Measurements from ENCODE around the gene TARM1.

DNA sequence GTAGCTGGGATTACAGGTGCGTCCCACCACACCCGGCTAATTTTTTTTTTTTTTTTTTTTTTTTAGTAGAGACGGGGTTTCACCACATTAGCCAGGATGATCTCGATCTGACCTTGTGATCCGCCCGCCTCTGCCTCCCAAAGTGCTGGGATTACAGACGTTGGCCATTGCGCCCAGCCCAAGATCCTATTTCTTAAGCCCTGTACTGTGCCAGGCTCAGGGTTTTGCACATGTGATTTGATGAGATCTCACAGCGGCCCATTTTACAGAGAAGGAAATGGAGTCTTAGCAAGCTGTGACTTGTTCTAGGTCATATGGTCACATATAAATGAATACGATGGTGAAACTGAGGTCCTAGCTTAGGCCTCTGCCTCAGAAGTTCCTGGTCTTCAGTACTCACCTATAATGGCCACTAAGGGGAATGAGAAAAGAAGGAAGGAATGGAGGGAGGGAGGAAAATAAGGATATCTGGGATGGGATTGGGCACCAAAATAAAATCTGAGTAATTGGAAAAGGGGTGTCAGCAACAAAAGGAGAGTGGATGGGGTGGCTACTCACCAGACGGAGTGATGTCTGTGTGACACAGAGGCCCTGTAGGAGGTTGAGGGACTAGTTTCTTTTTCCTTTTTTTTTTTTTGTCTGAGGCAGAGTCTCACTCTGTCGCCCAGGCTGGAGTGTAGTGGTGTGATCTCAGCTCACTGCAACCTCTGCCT lies 18.2 kb upstream of the TARM1 start:
- TF ChIP-seq POLR2AphosphoS5 (IDR thresholded peaks at IDR 0.05; ENCODE audit: low read depth), result no peak
- TF ChIP-seq, protein P1, sequence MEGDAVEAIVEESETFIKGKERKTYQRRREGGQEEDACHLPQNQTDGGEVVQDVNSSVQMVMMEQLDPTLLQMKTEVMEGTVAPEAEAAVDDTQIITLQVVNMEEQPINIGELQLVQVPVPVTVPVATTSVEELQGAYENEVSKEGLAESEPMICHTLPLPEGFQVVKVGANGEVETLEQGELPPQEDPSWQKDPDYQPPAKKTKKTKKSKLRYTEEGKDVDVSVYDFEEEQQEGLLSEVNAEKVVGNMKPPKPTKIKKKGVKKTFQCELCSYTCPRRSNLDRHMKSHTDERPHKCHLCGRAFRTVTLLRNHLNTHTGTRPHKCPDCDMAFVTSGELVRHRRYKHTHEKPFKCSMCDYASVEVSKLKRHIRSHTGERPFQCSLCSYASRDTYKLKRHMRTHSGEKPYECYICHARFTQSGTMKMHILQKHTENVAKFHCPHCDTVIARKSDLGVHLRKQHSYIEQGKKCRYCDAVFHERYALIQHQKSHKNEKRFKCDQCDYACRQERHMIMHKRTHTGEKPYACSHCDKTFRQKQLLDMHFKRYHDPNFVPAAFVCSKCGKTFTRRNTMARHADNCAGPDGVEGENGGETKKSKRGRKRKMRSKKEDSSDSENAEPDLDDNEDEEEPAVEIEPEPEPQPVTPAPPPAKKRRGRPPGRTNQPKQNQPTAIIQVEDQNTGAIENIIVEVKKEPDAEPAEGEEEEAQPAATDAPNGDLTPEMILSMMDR (conservative IDR thresholded peaks at IDR 0.05; ENCODE audit: low read depth in 2 of 2), result no peak
- TF ChIP-seq EZH2 (IDR thresholded peaks at IDR 0.05; ENCODE audit: low read depth, unreplicated experiment), result no peak
- no peak for TF ChIP-seq ZNF331 (CRISPR knock-in tag; IDR thresholded peaks at IDR 0.05; ENCODE audit: low read depth)
- TF ChIP-seq, protein P2, sequence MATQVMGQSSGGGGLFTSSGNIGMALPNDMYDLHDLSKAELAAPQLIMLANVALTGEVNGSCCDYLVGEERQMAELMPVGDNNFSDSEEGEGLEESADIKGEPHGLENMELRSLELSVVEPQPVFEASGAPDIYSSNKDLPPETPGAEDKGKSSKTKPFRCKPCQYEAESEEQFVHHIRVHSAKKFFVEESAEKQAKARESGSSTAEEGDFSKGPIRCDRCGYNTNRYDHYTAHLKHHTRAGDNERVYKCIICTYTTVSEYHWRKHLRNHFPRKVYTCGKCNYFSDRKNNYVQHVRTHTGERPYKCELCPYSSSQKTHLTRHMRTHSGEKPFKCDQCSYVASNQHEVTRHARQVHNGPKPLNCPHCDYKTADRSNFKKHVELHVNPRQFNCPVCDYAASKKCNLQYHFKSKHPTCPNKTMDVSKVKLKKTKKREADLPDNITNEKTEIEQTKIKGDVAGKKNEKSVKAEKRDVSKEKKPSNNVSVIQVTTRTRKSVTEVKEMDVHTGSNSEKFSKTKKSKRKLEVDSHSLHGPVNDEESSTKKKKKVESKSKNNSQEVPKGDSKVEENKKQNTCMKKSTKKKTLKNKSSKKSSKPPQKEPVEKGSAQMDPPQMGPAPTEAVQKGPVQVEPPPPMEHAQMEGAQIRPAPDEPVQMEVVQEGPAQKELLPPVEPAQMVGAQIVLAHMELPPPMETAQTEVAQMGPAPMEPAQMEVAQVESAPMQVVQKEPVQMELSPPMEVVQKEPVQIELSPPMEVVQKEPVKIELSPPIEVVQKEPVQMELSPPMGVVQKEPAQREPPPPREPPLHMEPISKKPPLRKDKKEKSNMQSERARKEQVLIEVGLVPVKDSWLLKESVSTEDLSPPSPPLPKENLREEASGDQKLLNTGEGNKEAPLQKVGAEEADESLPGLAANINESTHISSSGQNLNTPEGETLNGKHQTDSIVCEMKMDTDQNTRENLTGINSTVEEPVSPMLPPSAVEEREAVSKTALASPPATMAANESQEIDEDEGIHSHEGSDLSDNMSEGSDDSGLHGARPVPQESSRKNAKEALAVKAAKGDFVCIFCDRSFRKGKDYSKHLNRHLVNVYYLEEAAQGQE (IDR thresholded peaks at IDR 0.05; ENCODE audit: unreplicated experiment), result no peak
- no peak for TF ChIP-seq NANOG (IDR thresholded peaks at IDR 0.05; ENCODE audit: borderline replicate concordance)

All from GM23338 (cell line).